ENCODE data around the gene PRDX5.
"Not testable (repeated sequence)": the region's sequence is repeated elsewhere in the genome, so short reads cannot be mapped to it uniquely, and the experiment has no call there.

Gene PRDX5

GRCh38 chr11:64318766-64319761 is 1.1 kb downstream of the PRDX5 start:
- Histone ChIP-seq H3K4me3 (peak overlapping the region; percentile 96), H3K27ac (no peak overlapping the region), H3K9ac (ENCODE audit: insufficient read length) (peak overlapping the region; percentile 97), H3K36me3 (ENCODE audit: insufficient read depth, low read length) (peaks cover 5% of the 10 kb centered on the region; the same call in 1 of the 2 replicates), H3K9me3 (ENCODE audit: low read depth, low read length) (no peaks in the 10 kb centered on the region)
- TF ChIP-seq POLR2AphosphoS5 (IDR thresholded peaks at IDR 0.05; ENCODE audit: borderline replicate concordance, low read depth, low read length) (no peak), FOXP2 (optimal IDR thresholded peaks at IDR 0.05; ENCODE audit: control extremely low read depth, extremely low read length, insufficient read depth) (no peak), EZH2 (IDR thresholded peaks at IDR 0.05) (no peak)
- DNase-seq (ENCODE audit: low read depth, low spot score), result no peak

- H3K27ac ChIP-seq, result no peak overlapping the region
- no peak overlapping the region for H3K4me3 ChIP-seq
- no peaks in the 10 kb centered on the region; the same call in 1 of the 2 replicates for H3K36me3 ChIP-seq (ENCODE audit: insufficient read depth, low read length)
- DNase-seq (ENCODE audit: low read depth, low spot score), result no peak
- no peak for TF ChIP-seq POLR2AphosphoS5 (IDR thresholded peaks at IDR 0.05; ENCODE audit: borderline replicate concordance, low read depth, low read length)
- TF ChIP-seq EZH2 (IDR thresholded peaks at IDR 0.05), result no peak
- TF ChIP-seq FOXP2 (optimal IDR thresholded peaks at IDR 0.05; ENCODE audit: control extremely low read depth, extremely low read length, insufficient read depth), result no peak
- H3K9ac ChIP-seq (ENCODE audit: insufficient read length), result no peak overlapping the region
- no peaks in the 10 kb centered on the region for H3K9me3 ChIP-seq (ENCODE audit: low read depth, low read length)
Observed at GRCh38 chr11:64320556-64320955, 2.6 kb downstream of the PRDX5 start.

GRCh38 chr11:64321026-64321425 is 3.1 kb downstream of the PRDX5 start:
- TF ChIP-seq EZH2 (IDR thresholded peaks at IDR 0.05), result no peak
- no peak for TF ChIP-seq FOXP2 (optimal IDR thresholded peaks at IDR 0.05; ENCODE audit: control extremely low read depth, extremely low read length, insufficient read depth)
- no peak for TF ChIP-seq POLR2AphosphoS5 (IDR thresholded peaks at IDR 0.05; ENCODE audit: borderline replicate concordance, low read depth, low read length)
- no peak for DNase-seq (ENCODE audit: low read depth, low spot score)
- no peak overlapping the region for H3K4me3 ChIP-seq
- H3K27ac ChIP-seq, result no peak overlapping the region
- no peak overlapping the region for H3K9ac ChIP-seq (ENCODE audit: insufficient read length)
- no peaks in the 10 kb centered on the region for H3K9me3 ChIP-seq (ENCODE audit: low read depth, low read length)
- H3K36me3 ChIP-seq (ENCODE audit: insufficient read depth, low read length), result no peaks in the 10 kb centered on the region; the same call in 1 of the 2 replicates

GRCh38 chr11:64321533-64321932 is 3.6 kb downstream of the PRDX5 start:
- Histone ChIP-seq H3K4me3 (no peak overlapping the region), H3K27ac (no peak overlapping the region), H3K9ac (ENCODE audit: insufficient read length) (no peak overlapping the region), H3K9me3 (ENCODE audit: low read depth, low read length) (no peaks in the 10 kb centered on the region), H3K36me3 (ENCODE audit: insufficient read depth, low read length) (no peaks in the 10 kb centered on the region; the same call in 1 of the 2 replicates)
- DNase-seq (ENCODE audit: low read depth, low spot score), result no peak
- no peak for TF ChIP-seq FOXP2 (optimal IDR thresholded peaks at IDR 0.05; ENCODE audit: control extremely low read depth, extremely low read length, insufficient read depth)

GRCh38 chr11:64322925-64323260 is 5.0 kb downstream of the PRDX5 start:
- no peak overlapping the region for H3K4me3 ChIP-seq
- H3K9ac ChIP-seq (ENCODE audit: insufficient read length), result no peak overlapping the region
- no peak for DNase-seq (ENCODE audit: low read depth, low spot score)
- no peaks in the 10 kb centered on the region; the same call in 1 of the 2 replicates for H3K36me3 ChIP-seq (ENCODE audit: insufficient read depth, low read length)
- no peak overlapping the region for H3K27ac ChIP-seq
- H3K9me3 ChIP-seq (ENCODE audit: low read depth, low read length), result no peaks in the 10 kb centered on the region
- TF ChIP-seq EZH2 (IDR thresholded peaks at IDR 0.05) (no peak), FOXP2 (optimal IDR thresholded peaks at IDR 0.05; ENCODE audit: control extremely low read depth, extremely low read length, insufficient read depth) (no peak)

- Histone ChIP-seq H3K9me3 (ENCODE audit: low read depth, low read length) (no peaks in the 10 kb centered on the region), H3K4me3 (no peak overlapping the region), H3K27ac (no peak overlapping the region), H3K9ac (ENCODE audit: insufficient read length) (no peak overlapping the region), H3K36me3 (ENCODE audit: insufficient read depth, low read length) (no peaks in the 10 kb centered on the region; the same call in 1 of the 2 replicates)
- no peak for DNase-seq (ENCODE audit: low read depth, low spot score)
- TF ChIP-seq EZH2 (IDR thresholded peaks at IDR 0.05) (no peak), FOXP2 (optimal IDR thresholded peaks at IDR 0.05; ENCODE audit: control extremely low read depth, extremely low read length, insufficient read depth) (no peak), POLR2AphosphoS5 (IDR thresholded peaks at IDR 0.05; ENCODE audit: borderline replicate concordance, low read depth, low read length) (no peak)
Observed at GRCh38 chr11:64323373-64323772, 5.5 kb downstream of the PRDX5 start.

GRCh38 chr11:64323984-64324383 is 6.1 kb downstream of the PRDX5 start:
- H3K4me3 ChIP-seq; H3K27ac ChIP-seq; H3K36me3 ChIP-seq (ENCODE audit: insufficient read depth, low read length); H3K9me3 ChIP-seq (ENCODE audit: low read depth, low read length); H3K9ac ChIP-seq (ENCODE audit: insufficient read length); DNase-seq (ENCODE audit: low read depth, low spot score): not testable (repeated sequence)

GRCh38 chr11:64324692-64325469 is 7.0 kb downstream of the PRDX5 start:
- no peak for DNase-seq (ENCODE audit: low read depth, low spot score)
- no peak overlapping the region for H3K27ac ChIP-seq
- no peaks in the 10 kb centered on the region; the same call in 1 of the 2 replicates for H3K36me3 ChIP-seq (ENCODE audit: insufficient read depth, low read length)
- TF ChIP-seq FOXP2 (optimal IDR thresholded peaks at IDR 0.05; ENCODE audit: control extremely low read depth, extremely low read length, insufficient read depth) (no peak), POLR2AphosphoS5 (IDR thresholded peaks at IDR 0.05; ENCODE audit: borderline replicate concordance, low read depth, low read length) (no peak), EZH2 (IDR thresholded peaks at IDR 0.05) (no peak)
- H3K4me3 ChIP-seq, result no peak overlapping the region
- no peaks in the 10 kb centered on the region for H3K9me3 ChIP-seq (ENCODE audit: low read depth, low read length)
- H3K9ac ChIP-seq (ENCODE audit: insufficient read length), result no peak overlapping the region

Measured in SK-N-MC (cell line).